Islet precursor cell (in vitro differentiated cells): ENCODE measurements around the gene LAMTOR5.
"Not testable (repeated sequence)": the region's sequence is repeated elsewhere in the genome, so short reads cannot be mapped to it uniquely, and the experiment has no call there.

Experiments
- DNase-seq: peaks from one replicate; pipeline ENCODE4 v3.0.0-alpha.2; 2018

The LAMTOR5 gene

GRCh38 chr1:110425612-110426152 lies 18.2 kb upstream of the LAMTOR5 start:
- no peak for DNase-seq

GRCh38 chr1:110424699-110425611 lies 17.5 kb upstream of the LAMTOR5 start:
- DNase-seq = no peak

- no peak for DNase-seq
These were observed 13.6 kb upstream of the LAMTOR5 start for GRCh38 chr1:110420874-110421793.

DNA sequence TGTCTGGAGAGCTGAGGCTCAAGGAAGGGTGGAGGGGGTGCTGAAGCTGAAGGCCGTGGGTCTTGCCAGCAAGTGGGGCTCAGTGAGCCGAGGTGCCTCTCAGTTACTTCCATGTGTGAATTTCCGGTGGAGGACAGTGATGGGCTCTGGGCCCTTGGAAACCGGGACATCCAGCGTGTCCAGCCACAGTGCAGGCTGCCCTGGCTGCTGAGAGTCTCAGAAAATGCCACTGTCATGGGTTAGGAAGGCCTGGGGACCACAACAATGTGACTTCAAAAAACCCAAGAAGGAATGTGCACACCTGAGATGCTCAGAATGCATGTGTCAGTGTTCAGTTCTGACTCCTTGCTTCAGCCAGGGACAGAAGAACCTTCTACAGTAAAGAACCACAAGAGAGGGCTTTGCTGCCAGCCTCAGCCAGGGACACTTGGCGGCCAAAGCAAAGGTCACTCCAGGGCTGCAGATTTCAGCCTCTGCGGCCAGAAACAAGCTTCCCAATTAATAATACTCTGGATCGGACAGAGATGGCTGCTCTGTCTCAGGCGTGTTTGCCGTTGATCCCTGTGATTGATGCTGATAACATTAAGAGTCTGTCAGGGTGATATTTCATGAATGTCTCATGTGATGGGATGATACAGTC lies 12.6 kb upstream of the LAMTOR5 start:
- no peak for DNase-seq

DNA sequence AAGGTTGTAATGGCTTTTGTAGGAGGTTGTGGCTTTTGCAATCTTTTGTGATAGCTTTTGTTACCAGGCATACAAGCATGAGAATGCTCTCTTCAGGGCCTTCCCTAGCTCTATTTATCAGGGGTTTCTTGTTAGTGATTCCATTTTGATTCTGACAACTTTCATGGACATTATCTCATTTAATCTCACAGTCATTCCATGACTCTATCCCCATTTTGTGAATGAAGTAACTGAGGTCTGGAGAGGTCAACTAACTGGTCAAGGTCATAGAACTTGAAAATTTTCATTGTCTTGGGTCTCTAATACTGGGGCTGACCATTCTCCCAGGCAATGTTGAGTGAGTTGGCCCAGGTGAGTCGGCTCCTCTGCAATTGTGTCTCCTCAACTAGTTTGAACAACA lies 11.2 kb upstream of the LAMTOR5 start:
- DNase-seq = no peak

GRCh38 chr1:110413045-110413444 lies 5.6 kb upstream of the LAMTOR5 start:
- DNase-seq = not testable (repeated sequence)

DNA sequence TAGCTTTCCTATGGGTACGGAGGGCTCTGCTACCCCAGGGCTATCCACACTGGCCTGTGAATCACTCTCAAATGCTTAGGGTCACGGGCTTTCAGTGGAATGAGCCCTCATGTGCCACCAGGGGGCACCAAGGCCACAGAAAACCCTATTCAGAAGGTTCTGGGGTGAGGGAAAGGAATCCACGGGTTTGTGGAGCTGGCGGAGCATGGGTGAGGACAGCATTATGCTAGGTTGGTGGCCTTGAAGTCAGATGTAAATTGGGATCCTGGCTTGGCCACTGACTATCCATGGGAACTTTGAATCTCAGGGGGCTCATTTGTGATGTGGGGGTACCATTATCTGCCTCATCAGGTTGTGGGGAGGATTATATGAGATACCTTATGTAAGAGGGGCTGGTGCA lies 5.1 kb upstream of the LAMTOR5 start:
- DNase-seq = peak; percentile 89

DNA sequence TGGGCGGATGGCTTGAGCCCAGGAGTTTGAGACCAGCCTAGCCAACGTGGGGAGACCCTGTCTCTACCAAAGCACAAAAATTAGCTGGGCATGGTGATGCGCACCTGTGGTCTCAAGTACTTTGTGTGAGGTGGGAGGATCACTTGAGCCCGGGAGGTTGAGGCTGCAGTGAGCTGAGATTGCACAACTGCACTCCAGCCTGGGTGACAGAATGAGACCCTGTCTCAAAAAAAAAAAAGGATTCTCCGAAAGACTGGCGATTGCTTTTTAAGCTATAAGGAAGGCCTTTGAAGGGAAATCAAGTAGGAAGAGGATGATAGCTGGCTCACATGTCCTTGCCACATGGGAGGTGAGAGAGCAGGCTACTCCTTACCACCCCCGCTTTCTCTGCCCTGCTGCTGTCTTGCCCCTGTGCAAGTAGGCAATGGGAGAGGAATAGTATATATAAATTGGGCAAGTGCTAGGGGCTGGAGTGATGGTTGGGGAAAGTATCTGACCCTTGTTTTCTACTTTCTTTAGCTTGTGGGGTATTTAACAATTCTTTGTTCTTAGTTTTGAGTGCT lies 3.8 kb upstream of the LAMTOR5 start:
- DNase-seq = no peak

GRCh38 chr1:110409316-110409715 lies 1.8 kb upstream of the LAMTOR5 start:
- DNase-seq = no peak

- DNase-seq = no peak
These were observed 994 bp upstream of the LAMTOR5 start for GRCh38 chr1:110408488-110408887.

GRCh38 chr1:110406407-110406806 lies 1.1 kb downstream of the LAMTOR5 start:
- DNase-seq = not testable (repeated sequence)

DNA sequence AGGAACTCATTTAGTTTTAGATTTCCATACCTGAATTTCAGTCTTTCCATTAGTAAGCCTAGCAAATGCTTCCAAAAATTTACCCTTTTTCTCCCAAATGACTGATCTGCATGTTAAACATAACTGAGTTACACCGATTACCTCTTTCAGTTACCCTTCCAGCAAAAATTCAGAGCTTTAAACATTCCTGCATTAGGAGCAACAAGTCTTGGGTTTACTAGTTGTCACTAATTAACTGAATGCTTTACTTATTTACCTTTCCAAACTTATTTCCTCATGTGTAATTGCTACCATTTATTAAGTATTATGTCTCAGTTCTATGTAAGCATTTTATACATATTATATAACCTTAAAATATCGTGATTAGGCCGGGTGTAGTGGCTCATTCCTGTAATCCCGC lies 3.1 kb downstream of the LAMTOR5 start:
- DNase-seq = no peak

DNA sequence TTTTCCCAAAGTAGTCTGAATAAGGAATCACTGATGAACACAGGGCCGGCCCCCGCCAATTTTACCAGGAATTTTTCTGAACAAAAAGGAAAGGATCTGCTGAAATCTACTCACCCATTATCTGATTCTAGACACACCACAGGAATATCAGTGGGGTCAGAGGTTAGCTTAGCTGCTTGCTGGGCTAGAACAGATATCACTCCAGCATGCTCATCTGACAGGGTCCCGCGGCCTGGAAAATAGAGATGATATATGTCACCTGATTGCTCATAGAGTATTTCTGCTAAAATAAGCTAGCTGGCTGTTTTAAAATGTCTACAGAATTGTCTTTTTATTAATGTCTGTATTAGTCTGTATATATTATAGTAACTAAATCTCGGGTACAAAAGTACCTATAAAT lies 3.7 kb downstream of the LAMTOR5 start:
- DNase-seq = no peak

DNA sequence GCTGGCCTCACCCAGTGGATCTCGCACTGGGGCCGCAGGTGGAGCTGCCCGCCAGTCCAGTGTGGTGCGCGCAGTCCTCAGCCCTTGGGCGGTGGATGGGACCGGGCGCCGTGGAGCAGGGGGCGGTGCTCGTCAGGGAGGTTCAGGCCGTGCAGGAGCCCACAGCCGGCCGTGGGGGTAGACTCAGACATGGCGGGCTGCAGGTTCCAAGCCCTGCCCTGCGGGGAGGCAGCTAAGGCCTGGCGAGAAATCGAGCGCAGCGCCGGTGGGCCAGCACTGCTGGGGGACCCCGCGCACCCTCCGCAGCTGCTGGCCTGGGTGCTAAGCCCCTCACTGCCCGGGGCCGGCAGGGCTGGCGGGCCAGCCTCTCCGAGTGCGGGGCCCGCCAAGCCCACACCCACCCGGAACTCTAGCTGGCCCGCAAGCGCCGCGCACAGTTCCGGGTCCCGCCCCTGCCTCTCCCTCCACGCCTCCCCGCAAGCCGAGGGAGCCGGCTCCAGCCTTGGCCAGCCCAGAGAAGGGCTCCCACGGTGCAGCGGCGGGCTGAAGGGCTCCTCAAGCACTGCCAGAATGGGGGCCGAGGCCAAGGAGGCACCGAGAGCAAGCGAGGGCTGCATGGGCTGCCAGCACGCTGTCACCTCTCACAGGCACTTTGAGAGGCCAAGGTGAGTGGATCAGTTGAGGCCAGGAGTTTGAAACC lies 11.1 kb downstream of the LAMTOR5 start:
- DNase-seq = not testable (repeated sequence)

GRCh38 chr1:110394493-110394820 lies 13.0 kb downstream of the LAMTOR5 start:
- no peak for DNase-seq

- no peak for DNase-seq
These were observed 13.6 kb downstream of the LAMTOR5 start for GRCh38 chr1:110393691-110394492.

- DNase-seq = no peak
These were observed 14.2 kb downstream of the LAMTOR5 start for GRCh38 chr1:110393286-110393685.

DNA sequence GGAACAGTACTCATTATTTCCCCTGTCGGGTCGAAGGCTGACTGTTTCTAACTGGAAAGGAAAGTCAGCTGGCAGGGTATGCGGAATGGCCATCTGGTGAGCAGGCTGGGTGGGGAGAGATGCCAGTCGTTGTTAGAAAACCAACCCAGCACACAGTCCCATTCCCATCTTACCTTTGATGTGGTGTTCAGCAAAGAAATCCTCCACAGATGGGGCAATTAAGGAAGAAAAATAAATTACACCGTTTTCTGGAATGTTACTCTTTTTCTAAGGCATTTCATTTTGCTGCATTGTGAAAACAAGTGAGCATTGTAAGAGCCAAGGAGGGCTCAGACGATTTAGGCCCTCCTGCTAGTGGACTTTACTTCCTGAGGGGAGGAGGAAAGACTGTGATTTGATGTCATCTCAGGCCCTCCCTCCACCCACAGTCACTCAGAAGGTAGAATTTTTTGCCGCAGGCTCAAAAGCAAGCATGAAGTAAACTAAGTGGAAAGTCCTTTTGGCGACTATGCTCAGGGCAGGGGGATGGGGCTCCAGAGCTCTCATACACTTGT lies 16.7 kb downstream of the LAMTOR5 start, which contains the start of gene SLC16A4:
Gene SLC16A4, minus strand, starts transcription at position 335 of the 554 bp plus-strand sequence. CDS start 1,703 bp downstream, outside the sequence.
- peak; percentile 93 for DNase-seq

GRCh38 chr1:110390096-110390495 lies 17.4 kb downstream of the LAMTOR5 start:
- DNase-seq = peak; percentile 80

DNA sequence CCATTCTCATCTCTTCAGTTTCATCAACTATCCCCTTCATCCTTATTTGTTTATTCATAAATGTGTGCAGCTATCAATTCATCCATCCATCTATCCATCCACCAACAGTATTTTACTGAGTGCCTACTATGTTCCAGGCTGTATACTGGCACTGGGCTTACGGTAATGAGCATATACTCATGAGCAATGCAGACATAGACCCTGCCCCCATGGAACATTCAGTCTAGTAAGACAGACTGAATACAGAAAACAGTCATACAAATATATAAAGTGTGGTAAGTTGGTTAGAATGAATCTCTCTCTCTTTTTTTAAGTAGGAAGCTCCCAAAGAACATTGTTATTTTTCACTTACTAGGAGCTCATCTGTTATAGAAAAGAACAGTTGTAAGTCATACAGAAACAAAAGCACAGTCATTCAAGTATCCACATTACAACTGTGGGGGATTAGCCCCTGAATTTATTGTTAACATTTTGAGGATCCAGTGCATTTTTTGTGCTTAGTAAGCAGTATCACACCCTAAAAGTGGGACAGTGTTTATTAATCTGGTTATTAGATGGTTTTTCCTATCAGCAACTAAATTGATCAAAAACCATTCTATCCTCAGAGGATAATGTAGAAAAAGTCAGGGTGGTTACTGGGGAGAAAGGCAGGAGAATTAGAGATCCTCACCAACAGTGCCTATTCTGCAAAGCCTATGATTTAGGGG lies 20.3 kb downstream of the LAMTOR5 start:
- DNase-seq = no peak
